Ishikawa (cell line): Measurements from ENCODE around the gene NHSL1.

Experiments
- EP300 ChIP-seq: IDR thresholded peaks from 2 replicates; pipeline ENCODE4 v1.6.1; 2012; ENCODE audit warnings: borderline replicate concordance
- FOXM1 ChIP-seq: IDR thresholded peaks from 2 replicates; pipeline ENCODE4 v1.6.1; 2012; ENCODE audit warnings: low read depth, borderline replicate concordance
- TAF1 ChIP-seq: IDR thresholded peaks from 2 replicates; pipeline ENCODE4 v1.6.1; 2012; ENCODE audit warnings: low read depth, mild to moderate bottlenecking
- TEAD4 ChIP-seq: IDR thresholded peaks from 2 replicates; pipeline ENCODE4 v1.6.1; 2012
- YY1 ChIP-seq: IDR thresholded peaks from 2 replicates; pipeline ENCODE4 v1.6.1; 2012; ENCODE audit warnings: low read depth
- TF ChIP-seq, protein P1 (sequence below): IDR thresholded peaks from 2 replicates; pipeline ENCODE4 v1.6.1; 2012
- TF ChIP-seq, protein P2 (sequence below): IDR thresholded peaks from 2 replicates; pipeline ENCODE4 v1.6.1; 2012; ENCODE audit warnings: low read depth, mild to moderate bottlenecking

DNA sequence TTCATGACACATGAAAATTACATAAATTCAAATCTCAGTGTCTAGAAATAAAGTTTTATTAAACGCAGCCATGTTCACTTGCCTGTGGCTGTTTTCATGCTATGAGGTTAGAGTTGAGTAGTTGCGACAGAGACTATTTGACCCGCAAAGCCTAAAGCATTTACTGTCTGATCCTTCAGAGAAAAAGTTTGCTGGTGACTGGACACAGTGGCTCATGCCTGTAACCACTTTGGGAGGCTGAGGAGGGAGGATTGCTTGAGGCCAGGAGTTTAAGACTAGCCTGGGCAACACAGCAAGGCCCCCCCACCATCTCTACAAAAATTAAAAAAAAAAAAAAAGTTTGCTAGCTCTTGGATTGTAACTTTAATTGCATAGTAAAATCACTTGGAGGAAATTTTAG, 112.4 kb downstream of the NHSL1 start:
- no peak for TF ChIP-seq TEAD4
- TF ChIP-seq, protein P1, sequence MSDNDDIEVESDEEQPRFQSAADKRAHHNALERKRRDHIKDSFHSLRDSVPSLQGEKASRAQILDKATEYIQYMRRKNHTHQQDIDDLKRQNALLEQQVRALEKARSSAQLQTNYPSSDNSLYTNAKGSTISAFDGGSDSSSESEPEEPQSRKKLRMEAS, result no peak
- no peak for TF ChIP-seq FOXM1
- TF ChIP-seq, protein P2, sequence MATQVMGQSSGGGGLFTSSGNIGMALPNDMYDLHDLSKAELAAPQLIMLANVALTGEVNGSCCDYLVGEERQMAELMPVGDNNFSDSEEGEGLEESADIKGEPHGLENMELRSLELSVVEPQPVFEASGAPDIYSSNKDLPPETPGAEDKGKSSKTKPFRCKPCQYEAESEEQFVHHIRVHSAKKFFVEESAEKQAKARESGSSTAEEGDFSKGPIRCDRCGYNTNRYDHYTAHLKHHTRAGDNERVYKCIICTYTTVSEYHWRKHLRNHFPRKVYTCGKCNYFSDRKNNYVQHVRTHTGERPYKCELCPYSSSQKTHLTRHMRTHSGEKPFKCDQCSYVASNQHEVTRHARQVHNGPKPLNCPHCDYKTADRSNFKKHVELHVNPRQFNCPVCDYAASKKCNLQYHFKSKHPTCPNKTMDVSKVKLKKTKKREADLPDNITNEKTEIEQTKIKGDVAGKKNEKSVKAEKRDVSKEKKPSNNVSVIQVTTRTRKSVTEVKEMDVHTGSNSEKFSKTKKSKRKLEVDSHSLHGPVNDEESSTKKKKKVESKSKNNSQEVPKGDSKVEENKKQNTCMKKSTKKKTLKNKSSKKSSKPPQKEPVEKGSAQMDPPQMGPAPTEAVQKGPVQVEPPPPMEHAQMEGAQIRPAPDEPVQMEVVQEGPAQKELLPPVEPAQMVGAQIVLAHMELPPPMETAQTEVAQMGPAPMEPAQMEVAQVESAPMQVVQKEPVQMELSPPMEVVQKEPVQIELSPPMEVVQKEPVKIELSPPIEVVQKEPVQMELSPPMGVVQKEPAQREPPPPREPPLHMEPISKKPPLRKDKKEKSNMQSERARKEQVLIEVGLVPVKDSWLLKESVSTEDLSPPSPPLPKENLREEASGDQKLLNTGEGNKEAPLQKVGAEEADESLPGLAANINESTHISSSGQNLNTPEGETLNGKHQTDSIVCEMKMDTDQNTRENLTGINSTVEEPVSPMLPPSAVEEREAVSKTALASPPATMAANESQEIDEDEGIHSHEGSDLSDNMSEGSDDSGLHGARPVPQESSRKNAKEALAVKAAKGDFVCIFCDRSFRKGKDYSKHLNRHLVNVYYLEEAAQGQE, result no peak
- TF ChIP-seq TAF1, result no peak
- no peak for TF ChIP-seq EP300
- TF ChIP-seq YY1, result no peak
